T-helper 1 cell treated with Interleukin-12 subunit alpha and Interleukin-12 subunit beta and Interleukin-4 antibody, amounts not matched to agents 30 ng/mL and 1 ng/mL, for 36 hours (primary cell): ENCODE results near the gene STK17A. TPM values are rescaled to one million over a fixed set of nuclear protein-coding genes. Genes with fewer than 3 reads are reported as not detected.

Source experiments
- total RNA-seq: library from RNA; stranded (reverse); gene quantifications from 2 replicates; pipeline ENCODE4 v1.2.3, GENCODE V29; 2022

STK17A gene
- total RNA-seq, 1 donor from 2014 or later = 89.1 TPM

Other genes starting within 250 kb of the STK17A start
- gene COA1, start 146.4 kb downstream of the STK17A start, total RNA-seq = 57.6 and 60.0 TPM in 2 replicates
- 37.2 and 37.6 TPM in 2 replicates for gene BLVRA, start 175.6 kb downstream of the STK17A start, total RNA-seq